ENCODE measurements around the gene SRRM5. TPM values are rescaled to one million over a fixed set of nuclear protein-coding genes. Genes with fewer than 3 reads are reported as not detected.

Gene SRRM5
- total RNA-seq, 2 experiments from 2014 or later: 0.39 to 0.59 TPM

- H3K9me3 Mint-ChIP-seq: no peaks in the 10 kb centered on the region
- no peak overlapping the region for H3K4me3 Mint-ChIP-seq
- POLR2A ChIA-PET: no interaction called here
These were observed 19.8 kb upstream of the SRRM5 start for GRCh38 chr19:43591904-43592772.

GRCh38 chr19:43592800-43593350 is 19.0 kb upstream of the SRRM5 start:
- Mint-ChIP-seq H3K27me3 (no peaks in the 10 kb centered on the region), H3K27ac (no peak overlapping the region), H3K4me3 (no peak overlapping the region), H3K4me1 (ENCODE audit: low read depth) (peaks cover 32% of the 10 kb centered on the region), H3K9me3 (no peaks in the 10 kb centered on the region), H3K36me3 (peaks cover 31% of the 10 kb centered on the region)
- ChIA-PET POLR2A (no interaction called here), CTCF (interaction anchor here (1.0 to 7.1 kb wide), 5 partner anchors 21 to 160 kb away, joined by 3 to 145 read pairs (median 6); no protein-coding TSS in a partner anchor)
- intact Hi-C loops (cut with micrococcal nuclease): no loop called here
- DNase-seq: no peak

More at GRCh38 chr19:43591904-43592772, 19.8 kb upstream of the SRRM5 start:
- Mint-ChIP-seq H3K36me3 (peaks cover 29% of the 10 kb centered on the region), H3K4me1 (ENCODE audit: low read depth) (peaks cover 25% of the 10 kb centered on the region), H3K27me3 (no peaks in the 10 kb centered on the region), H3K27ac (no peak overlapping the region)
- intact Hi-C loops (cut with micrococcal nuclease): no loop called here
- CTCF ChIA-PET: interaction anchor here (1.0 to 1.1 kb wide), 2 partner anchors 37 to 145 kb away, joined by 4 to 6 read pairs; no protein-coding TSS in a partner anchor
- DNase-seq: no peak

GRCh38 chr19:43594081-43594697 is 17.7 kb upstream of the SRRM5 start:
- H3K36me3 Mint-ChIP-seq: peaks cover 34% of the 10 kb centered on the region

GRCh38 chr19:43594710-43595604 is 16.9 kb upstream of the SRRM5 start:
- Mint-ChIP-seq H3K36me3 (peaks cover 35% of the 10 kb centered on the region), H3K4me1 (ENCODE audit: low read depth) (peaks cover 38% of the 10 kb centered on the region), H3K27ac (peak overlapping the region; percentile 98), H3K9me3 (no peaks in the 10 kb centered on the region), H3K4me3 (peak overlapping the region; percentile 94), H3K27me3 (no peaks in the 10 kb centered on the region)
- ChIA-PET CTCF (interaction anchor here (0.6 to 7.1 kb wide), 40 partner anchors 8 to 1953 kb away, joined by 3 to 145 read pairs (median 6); partner anchors contain the start of genes PHLDB3, PINLYP, SMG9 and XRCC1), POLR2A (interaction anchor here (0.7 to 2.8 kb wide), 17 partner anchors 9 to 90 kb away, joined by 3 to 17 read pairs (median 5); partner anchors contain the start of genes PHLDB3, PINLYP, XRCC1 and ZNF575)
- intact Hi-C loops (cut with micrococcal nuclease): loop anchor here (1.0 kb wide), 1 partner anchor 148 kb away; no protein-coding TSS in a partner anchor
- DNase-seq: peak; percentile 82

More at GRCh38 chr19:43594081-43594697, 17.7 kb upstream of the SRRM5 start:
- ChIA-PET CTCF (interaction anchor here (0.6 to 7.1 kb wide), 37 partner anchors 9 to 1952 kb away, joined by 3 to 145 read pairs (median 7); partner anchors contain the start of genes PHLDB3, PINLYP, SMG9 and XRCC1), POLR2A (interaction anchor here (0.7 to 2.8 kb wide), 14 partner anchors 10 to 69 kb away, joined by 3 to 17 read pairs (median 6); partner anchors contain the start of genes PINLYP, XRCC1 and ZNF575)
- peaks cover 39% of the 10 kb centered on the region for H3K4me1 Mint-ChIP-seq (ENCODE audit: low read depth)
- no peak for DNase-seq
- intact Hi-C loops (cut with micrococcal nuclease): loop anchor here (1.0 kb wide), 1 partner anchor 147 kb away; no protein-coding TSS in a partner anchor
- peak overlapping the region; percentile 94 for H3K4me3 Mint-ChIP-seq
- peak overlapping the region; percentile 47 for H3K27ac Mint-ChIP-seq
- no peaks in the 10 kb centered on the region for H3K9me3 Mint-ChIP-seq
- H3K27me3 Mint-ChIP-seq: no peaks in the 10 kb centered on the region

- Mint-ChIP-seq H3K4me3 (peak overlapping the region; percentile 94), H3K36me3 (peaks cover 33% of the 10 kb centered on the region), H3K4me1 (ENCODE audit: low read depth) (peaks cover 33% of the 10 kb centered on the region), H3K27ac (peak overlapping the region; percentile 98), H3K9me3 (no peaks in the 10 kb centered on the region), H3K27me3 (no peaks in the 10 kb centered on the region)
- ChIA-PET POLR2A (interaction anchor here (0.7 to 2.8 kb wide), 14 partner anchors 10 to 132 kb away, joined by 3 to 17 read pairs (median 4); partner anchors contain the start of genes PHLDB3, PINLYP, XRCC1 and ZNF575), CTCF (interaction anchor here (1.1 to 7.1 kb wide), 21 partner anchors 11 to 214 kb away, joined by 3 to 145 read pairs (median 10); partner anchors contain the start of genes PHLDB3, PINLYP, XRCC1 and ZNF575)
- DNase-seq: no peak
- intact Hi-C loops (cut with micrococcal nuclease): no loop called here
These were observed 16.3 kb upstream of the SRRM5 start for GRCh38 chr19:43595605-43595998.

GRCh38 chr19:43595999-43596841 is 15.7 kb upstream of the SRRM5 start, which contains the start of the genes IRGQ and ZNF576:
TSS of gene IRGQ (minus strand) at chr19:43596134. CDS start at chr19:43595338, 796 bp downstream.
TSS of gene ZNF576 (plus strand) at chr19:43596595. CDS start at chr19:43597109, 514 bp downstream.
- Mint-ChIP-seq H3K4me1 (ENCODE audit: low read depth) (peaks cover 30% of the 10 kb centered on the region), H3K27ac (peak within 1 kb of the TSS; percentile 98), H3K4me3 (peak within 1 kb of the TSS; percentile 94), H3K27me3 (no peaks in the 10 kb centered on the region), H3K36me3 (peaks cover 32% of the 10 kb centered on the region), H3K9me3 (no peaks in the 10 kb centered on the region)
- ChIA-PET CTCF (interaction anchor here (0.5 to 7.1 kb wide), 12 partner anchors 10 to 213 kb away, joined by 3 to 145 read pairs (median 14); partner anchors contain the start of genes PHLDB3, PINLYP, XRCC1 and ZNF575), POLR2A (interaction anchor here (0.7 to 2.8 kb wide), 13 partner anchors 10 to 133 kb away, joined by 3 to 17 read pairs (median 4); partner anchors contain the start of genes PHLDB3, PINLYP, XRCC1 and ZNF575)
- intact Hi-C loops (cut with micrococcal nuclease): loop anchor here (1.0 to 2.0 kb wide), 7 partner anchors 21 to 73 kb away; partner anchors contain the start of genes PINLYP, XRCC1, ZNF428 and ZNF575
- DNase-seq: peak; percentile 100

- DNase-seq: peak; percentile 23
- Mint-ChIP-seq H3K27ac (peak overlapping the region; percentile 98), H3K9me3 (no peaks in the 10 kb centered on the region), H3K4me3 (peak overlapping the region; percentile 94), H3K4me1 (ENCODE audit: low read depth) (peaks cover 30% of the 10 kb centered on the region), H3K36me3 (peaks cover 32% of the 10 kb centered on the region), H3K27me3 (no peaks in the 10 kb centered on the region)
- ChIA-PET POLR2A (interaction anchor here (1.3 to 2.8 kb wide), 4 partner anchors 22 to 134 kb away, joined by 3 to 17 read pairs (median 9); partner anchors contain the start of genes PINLYP, XRCC1 and ZNF575), CTCF (interaction anchor here (1.1 to 7.1 kb wide), 6 partner anchors 42 to 149 kb away, joined by 4 to 145 read pairs (median 10); partner anchors contain the start of gene ZNF575)
- intact Hi-C loops (cut with micrococcal nuclease): loop anchor here (1.0 to 2.0 kb wide), 7 partner anchors 22 to 72 kb away; partner anchors contain the start of genes PINLYP, XRCC1, ZNF428 and ZNF575
These were observed 14.9 kb upstream of the SRRM5 start for GRCh38 chr19:43596842-43597461.

GRCh38 chr19:43597876-43598275 is 14.0 kb upstream of the SRRM5 start:
- peaks cover 28% of the 10 kb centered on the region for H3K36me3 Mint-ChIP-seq
- intact Hi-C loops (cut with micrococcal nuclease): loop anchor here (2.0 kb wide), 2 partner anchors 71 to 73 kb away; no protein-coding TSS in a partner anchor
- POLR2A ChIA-PET: no interaction called here
- H3K9me3 Mint-ChIP-seq: no peaks in the 10 kb centered on the region
- CTCF ChIA-PET: interaction anchor here (7.1 kb wide), 1 partner anchor 43 kb away, joined by 145 read pairs; no protein-coding TSS in a partner anchor
- peak overlapping the region; percentile 98 for H3K27ac Mint-ChIP-seq
- H3K4me1 Mint-ChIP-seq (ENCODE audit: low read depth): peaks cover 30% of the 10 kb centered on the region
- DNase-seq: no peak
- no peaks in the 10 kb centered on the region for H3K27me3 Mint-ChIP-seq
- peak overlapping the region; percentile 94 for H3K4me3 Mint-ChIP-seq
